ENCODE measurements around the gene BRIP1. TPM values are rescaled to one million over a fixed set of nuclear protein-coding genes. Genes with fewer than 3 reads are reported as not detected.
"Not testable (repeated sequence)": the region's sequence is repeated elsewhere in the genome, so short reads cannot be mapped to it uniquely, and the experiment has no call there.

The BRIP1 gene
- total RNA-seq, 1 donor from 2014 or later = 6.5 TPM

- DNase-seq (ENCODE audit: low spot score in 2 of 2) (no peak), FAIRE-seq (no peak)
Observed at GRCh38 chr17:61868074-61868473, 4.7 kb upstream of the BRIP1 start.

GRCh38 chr17:61867033-61867432, 3.7 kb upstream of the BRIP1 start:
- FAIRE-seq (no peak), DNase-seq (ENCODE audit: low spot score in 2 of 2) (no peak)

- DNase-seq (ENCODE audit: low spot score in 2 of 2) (no peak), FAIRE-seq (no peak)
Observed at GRCh38 chr17:61863801-61864126, 436 bp upstream of the BRIP1 start.

- FAIRE-seq (no peak), DNase-seq (ENCODE audit: low spot score in 2 of 2) (no peak)
Observed at GRCh38 chr17:61862105-61862574, 1.2 kb downstream of the BRIP1 start.

GRCh38 chr17:61860397-61860796, 2.9 kb downstream of the BRIP1 start:
- not testable (repeated sequence) for FAIRE-seq

GRCh38 chr17:61856035-61856434, 7.3 kb downstream of the BRIP1 start:
- no peak for FAIRE-seq
- no peak for DNase-seq (ENCODE audit: low spot score in 2 of 2)

More at GRCh38 chr17:61860397-61860796, 2.9 kb downstream of the BRIP1 start:
- DNase-seq (ENCODE audit: low spot score in 2 of 2) = not testable (repeated sequence)

- no peak for DNase-seq (ENCODE audit: low spot score in 2 of 2)
- no peak for FAIRE-seq
Observed at GRCh38 chr17:61852857-61853256, 10.5 kb downstream of the BRIP1 start.

- no peak for DNase-seq (ENCODE audit: low spot score in 2 of 2)
- FAIRE-seq = no peak
Observed at GRCh38 chr17:61849674-61850073, 13.7 kb downstream of the BRIP1 start.

GRCh38 chr17:61848896-61849295, 14.4 kb downstream of the BRIP1 start:
- DNase-seq (ENCODE audit: low spot score in 2 of 2) (no peak), FAIRE-seq (no peak)

GRCh38 chr17:61848247-61848646, 15.1 kb downstream of the BRIP1 start:
- FAIRE-seq = no peak
- DNase-seq (ENCODE audit: low spot score in 2 of 2) = no peak

GRCh38 chr17:61847659-61848058, 15.7 kb downstream of the BRIP1 start:
- FAIRE-seq (no peak), DNase-seq (ENCODE audit: low spot score in 2 of 2) (no peak)

- FAIRE-seq (no peak), DNase-seq (ENCODE audit: low spot score in 2 of 2) (no peak)
Observed at GRCh38 chr17:61846761-61847375, 16.5 kb downstream of the BRIP1 start.

- no peak for DNase-seq (ENCODE audit: low spot score in 2 of 2)
- FAIRE-seq = no peak
Observed at GRCh38 chr17:61846088-61846487, 17.2 kb downstream of the BRIP1 start.

GRCh38 chr17:61843435-61843834, 19.9 kb downstream of the BRIP1 start:
- FAIRE-seq (no peak), DNase-seq (ENCODE audit: low spot score in 2 of 2) (no peak)

- FAIRE-seq (no peak), DNase-seq (ENCODE audit: low spot score in 2 of 2) (no peak)
Observed at GRCh38 chr17:61842899-61843298, 20.4 kb downstream of the BRIP1 start.

GRCh38 chr17:61839300-61839786, 24.0 kb downstream of the BRIP1 start:
- DNase-seq (ENCODE audit: low spot score in 2 of 2) (no peak), FAIRE-seq (no peak)

- DNase-seq (ENCODE audit: low spot score in 2 of 2) (no peak), FAIRE-seq (no peak)
Observed at GRCh38 chr17:61837175-61838051, 25.9 kb downstream of the BRIP1 start.

- DNase-seq (ENCODE audit: low spot score in 2 of 2) (no peak), FAIRE-seq (no peak)
Observed at GRCh38 chr17:61836266-61837174, 26.8 kb downstream of the BRIP1 start.

GRCh38 chr17:61835606-61836005, 27.7 kb downstream of the BRIP1 start:
- FAIRE-seq = no peak

GRCh38 chr17:61834610-61835009, 28.7 kb downstream of the BRIP1 start:
- FAIRE-seq = no peak
- no peak for DNase-seq (ENCODE audit: low spot score in 2 of 2)

More at GRCh38 chr17:61835606-61836005, 27.7 kb downstream of the BRIP1 start:
- no peak for DNase-seq (ENCODE audit: low spot score in 2 of 2)

All from frontal cortex (tissue), 4 donors.